ENCODE data around the gene UBE2G2.

- no peak for TF ChIP-seq MAX (IDR thresholded peaks at IDR 0.05)
- TF ChIP-seq ZBTB7A (IDR thresholded peaks at IDR 0.05; ENCODE audit: low read depth): no peak
- no peak for TF ChIP-seq FOXM1 (IDR thresholded peaks at IDR 0.05; ENCODE audit: borderline replicate concordance, low read depth)
- no peak for TF ChIP-seq NFIC (IDR thresholded peaks at IDR 0.05)
- no peak for TF ChIP-seq CEBPB (IDR thresholded peaks at IDR 0.05)
- TF ChIP-seq TCF12 (IDR thresholded peaks at IDR 0.05; ENCODE audit: low read depth): no peak
- TF ChIP-seq EP300 (IDR thresholded peaks at IDR 0.05; ENCODE audit: borderline replicate concordance): no peak
- no peak for TF ChIP-seq TEAD4 (IDR thresholded peaks at IDR 0.05)
- no peak for TF ChIP-seq RAD21 (IDR thresholded peaks at IDR 0.05; ENCODE audit: low read depth)
- TF ChIP-seq YY1 (IDR thresholded peaks at IDR 0.05; ENCODE audit: low read depth): no peak
- TF ChIP-seq REST (IDR thresholded peaks at IDR 0.05; ENCODE audit: low read depth): no peak
Measured at GRCh38 chr21:44780767-44781459, 20.7 kb downstream of the UBE2G2 start.

All from Ishikawa (cell line).